HG02840 (cell line): ENCODE results near the gene VPS35L.

Experiments used
- ATAC-seq: cut with Tn5 transposase; IDR thresholded peaks from one replicate; pipeline ENCODE4 v1.9.1; 2021; ENCODE audit warnings: mild to moderate bottlenecking, moderate library complexity, moderate number of reproducible peaks; ENCODE audit not compliant: unreplicated experiment, low FRiP score

VPS35L gene

DNA sequence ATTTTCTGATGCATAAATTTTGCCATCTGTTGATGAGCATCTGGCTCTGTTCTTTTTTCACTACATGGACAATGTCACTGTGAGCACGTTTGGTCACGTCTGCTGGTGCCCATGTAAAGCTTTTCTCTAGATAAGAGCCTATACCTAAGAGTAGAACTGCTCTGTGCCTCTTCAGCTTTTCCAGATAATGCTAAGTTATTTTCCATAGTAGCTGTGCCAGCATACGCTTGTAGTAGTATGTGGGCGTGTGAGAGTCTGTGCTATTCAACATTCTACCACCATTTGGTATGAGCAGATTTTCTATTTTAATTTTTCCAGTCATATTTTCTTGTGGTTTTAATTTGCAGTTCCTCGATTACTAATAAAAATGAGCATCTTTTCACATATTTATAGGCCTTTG is 33.2 kb downstream of the VPS35L start:
- no peak for ATAC-seq

DNA sequence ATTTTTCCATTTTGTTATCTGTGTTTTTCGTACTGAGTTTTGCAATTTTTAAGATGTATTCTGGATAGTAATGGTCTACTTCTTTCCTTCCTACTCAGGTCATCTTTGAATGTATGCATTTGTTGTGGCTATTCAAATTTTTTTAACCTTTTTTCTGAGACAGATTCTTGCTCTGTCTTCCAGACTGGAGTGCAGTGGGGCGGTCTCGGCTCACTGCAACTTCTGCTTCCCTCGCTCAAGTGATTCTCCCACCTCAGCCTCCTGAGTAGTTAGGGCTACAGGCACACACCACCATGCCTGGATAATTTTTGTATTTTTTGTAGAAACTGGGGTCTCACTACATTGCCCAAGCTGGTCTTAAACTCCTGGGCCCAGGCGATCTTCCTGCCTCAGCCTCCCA is 33.6 kb downstream of the VPS35L start:
- ATAC-seq = no peak

DNA sequence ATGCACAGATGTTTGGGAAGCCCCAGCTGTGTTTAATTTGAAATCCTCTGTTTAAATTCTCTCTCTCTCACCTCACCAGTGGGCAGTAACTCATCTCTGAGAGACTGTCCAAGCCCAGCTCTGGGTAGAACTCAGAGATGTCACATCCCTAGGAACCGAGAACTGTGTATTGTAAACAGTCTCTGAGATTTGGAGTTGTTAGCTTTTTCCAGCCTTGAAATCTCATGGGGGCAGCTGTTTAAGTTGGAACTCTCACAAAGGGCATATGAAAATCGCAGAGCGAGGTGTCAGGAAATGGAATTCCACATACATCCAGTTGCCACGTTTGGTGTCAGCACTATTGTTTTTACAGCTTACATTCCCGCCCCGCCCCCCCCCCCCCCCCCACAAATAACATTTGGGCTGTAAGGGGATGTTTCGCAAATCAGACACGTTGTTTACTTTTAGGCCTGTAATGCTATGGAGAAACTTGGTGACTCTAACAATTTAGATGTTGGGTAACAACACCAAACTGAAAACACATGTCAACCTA is 34.3 kb downstream of the VPS35L start:
- no peak for ATAC-seq

DNA sequence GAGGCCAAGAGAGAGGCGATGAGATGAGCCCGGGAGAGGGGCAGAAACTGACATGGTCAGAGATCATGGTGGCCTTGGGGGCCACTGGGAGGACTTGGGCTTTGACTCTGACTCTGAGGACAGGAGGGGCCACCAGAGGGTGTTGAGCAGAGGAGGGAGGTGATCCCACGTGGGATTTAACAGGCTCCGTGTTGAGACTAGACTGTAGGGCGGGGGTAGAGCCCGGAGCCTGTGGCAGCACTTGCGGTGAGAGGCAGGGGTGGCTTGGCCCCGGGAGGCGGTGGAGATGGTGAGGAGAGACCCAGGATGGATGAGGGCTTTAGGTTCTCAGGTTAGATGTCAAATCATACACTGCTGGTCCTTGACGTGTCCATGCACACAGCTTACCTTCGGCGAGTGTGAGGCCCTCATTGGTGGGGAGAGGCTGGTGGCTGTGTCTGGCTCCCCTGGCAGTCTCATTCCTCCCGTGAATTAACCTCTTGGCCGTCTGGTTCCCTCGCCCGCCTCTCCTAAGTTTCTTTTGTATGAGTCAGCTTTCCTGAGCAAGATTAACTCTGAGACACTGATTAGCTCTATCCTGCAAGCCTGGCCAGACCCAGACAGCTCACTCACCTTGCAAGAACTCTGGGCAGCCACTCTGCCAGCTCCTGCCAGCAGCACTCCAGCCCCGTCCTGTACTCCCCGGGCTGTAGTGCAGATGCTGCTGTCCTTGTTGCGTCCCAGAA is 39.7 kb downstream of the VPS35L start:
- no peak for ATAC-seq

DNA sequence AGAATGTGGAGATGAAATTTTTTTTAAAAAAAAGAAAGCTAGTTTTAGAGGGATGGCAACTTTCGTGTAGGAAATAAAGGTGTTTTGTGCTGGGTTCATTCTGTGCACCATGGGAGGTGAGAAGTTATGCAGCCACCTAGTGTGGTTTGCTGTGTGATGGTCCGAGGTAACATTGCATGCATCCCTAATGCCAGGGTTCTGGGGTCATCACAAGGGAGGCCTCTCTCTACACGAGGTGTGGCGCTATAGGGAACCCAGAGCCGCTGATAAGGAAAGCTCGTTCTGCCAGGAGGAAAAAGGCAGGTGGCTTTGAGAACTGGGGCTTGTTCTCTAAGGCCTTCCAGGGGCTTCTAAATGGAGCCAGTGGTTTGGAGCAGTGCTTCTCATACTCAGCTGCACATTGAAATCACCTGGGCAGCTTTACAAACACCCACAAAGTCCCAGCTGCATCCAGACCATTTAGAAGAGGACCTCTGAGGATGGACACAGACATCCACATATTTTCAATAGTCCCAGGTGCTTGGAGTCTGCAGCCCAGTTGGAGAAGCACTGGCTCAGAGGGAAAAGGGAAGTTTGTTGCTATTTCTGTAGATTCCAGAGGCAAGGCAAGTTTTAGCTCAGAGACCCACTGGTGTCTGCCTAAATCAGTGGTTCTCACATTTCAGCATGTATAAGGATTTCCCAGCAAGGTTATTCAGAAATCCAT is 43.5 kb downstream of the VPS35L start:
- no peak for ATAC-seq

DNA sequence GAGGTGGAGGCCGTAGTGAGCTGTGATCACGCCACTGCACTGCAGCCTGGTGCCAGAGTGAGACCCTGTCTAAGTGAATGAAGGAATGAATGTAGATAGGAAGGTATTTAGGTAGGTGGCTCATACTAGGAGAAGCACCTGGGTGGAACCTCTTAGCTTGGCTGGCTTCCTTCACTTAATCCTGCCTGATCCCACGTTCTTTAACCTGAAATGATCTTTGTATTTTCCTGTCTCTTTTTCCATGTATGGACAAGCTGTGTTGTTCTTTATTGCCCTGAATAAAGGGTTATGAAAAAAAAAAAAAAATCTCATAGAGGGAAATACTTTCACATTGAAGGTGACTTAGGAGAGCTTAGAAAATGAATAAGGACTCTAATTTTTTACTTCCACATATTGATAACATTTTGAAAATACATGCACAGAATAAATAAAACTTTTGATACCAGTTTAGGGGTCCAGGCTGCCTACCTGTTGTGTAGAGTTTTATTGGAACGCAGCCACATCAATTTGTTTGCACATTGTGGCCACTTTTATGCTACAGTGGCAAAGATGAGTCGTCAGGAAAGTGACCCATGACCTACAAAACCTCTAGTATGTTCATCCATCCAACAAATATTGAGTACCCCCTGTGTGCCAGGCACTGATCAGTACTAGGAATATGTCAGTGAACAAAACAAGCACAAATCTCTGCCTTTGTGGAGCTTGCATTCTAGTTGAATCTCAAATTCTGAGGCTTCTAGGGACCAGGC is 44.6 kb downstream of the VPS35L start:
- no peak for ATAC-seq

DNA sequence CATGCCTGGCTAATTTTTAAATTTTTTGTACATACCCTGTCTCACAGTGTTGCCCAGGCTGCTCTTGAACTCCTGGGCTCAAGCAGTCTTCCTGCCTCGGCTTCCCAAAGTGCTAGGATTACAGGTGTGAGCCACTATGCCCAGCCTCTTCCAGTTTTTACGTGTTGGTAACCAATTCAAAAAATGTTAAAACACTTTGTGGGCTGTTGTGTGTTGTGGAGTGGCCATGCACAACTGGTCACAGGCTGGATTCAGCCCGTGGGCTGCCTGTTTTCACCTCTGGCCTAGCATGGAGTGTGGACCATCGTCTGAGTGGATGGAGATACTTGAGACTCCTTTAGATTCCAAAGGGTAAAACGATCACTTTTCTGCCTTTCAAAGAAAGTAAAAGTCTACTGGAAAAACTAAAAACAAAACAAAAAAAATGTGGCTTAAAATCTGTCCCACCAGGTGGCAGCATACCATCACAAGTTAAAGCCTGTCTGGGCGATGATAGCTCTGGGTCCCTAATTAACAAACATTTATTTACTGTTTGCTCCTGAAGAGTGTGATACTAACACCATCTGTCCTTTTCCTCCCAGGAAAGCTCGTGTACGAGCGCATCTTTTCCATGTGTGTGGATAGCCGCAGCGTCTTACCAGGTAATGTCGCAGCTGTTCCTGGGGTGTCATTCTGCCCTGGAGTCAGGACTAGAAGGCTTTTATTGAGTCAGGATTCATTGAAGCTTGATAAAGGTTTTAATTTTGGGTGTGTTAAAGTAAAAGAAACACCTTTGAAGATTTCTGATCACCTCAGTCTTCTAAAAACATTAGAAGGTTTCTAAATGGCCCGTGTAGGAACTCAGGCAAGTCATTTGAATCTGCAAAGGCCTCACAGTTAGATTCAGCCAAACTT is 45.8 kb downstream of the VPS35L start:
- ATAC-seq = no peak

DNA sequence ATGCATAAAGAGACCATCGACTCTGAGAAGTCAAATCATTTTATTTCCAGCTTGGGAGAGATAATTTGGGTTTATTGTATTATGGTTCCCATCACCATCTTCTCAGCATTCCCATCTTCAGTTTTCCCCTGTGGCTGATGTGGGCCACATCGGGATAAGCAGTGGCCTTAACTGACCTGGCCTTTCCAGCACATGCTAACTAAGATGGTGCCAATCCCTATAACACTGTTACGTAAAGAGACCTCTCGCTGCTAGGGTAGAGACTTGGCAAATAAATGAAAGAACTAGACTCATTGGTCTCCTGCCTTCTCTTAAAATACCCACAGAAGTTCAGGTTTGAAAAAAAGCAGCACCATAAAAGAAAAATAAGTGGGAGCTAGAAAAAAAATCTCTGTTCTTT is 49.4 kb downstream of the VPS35L start:
- ATAC-seq = no peak

DNA sequence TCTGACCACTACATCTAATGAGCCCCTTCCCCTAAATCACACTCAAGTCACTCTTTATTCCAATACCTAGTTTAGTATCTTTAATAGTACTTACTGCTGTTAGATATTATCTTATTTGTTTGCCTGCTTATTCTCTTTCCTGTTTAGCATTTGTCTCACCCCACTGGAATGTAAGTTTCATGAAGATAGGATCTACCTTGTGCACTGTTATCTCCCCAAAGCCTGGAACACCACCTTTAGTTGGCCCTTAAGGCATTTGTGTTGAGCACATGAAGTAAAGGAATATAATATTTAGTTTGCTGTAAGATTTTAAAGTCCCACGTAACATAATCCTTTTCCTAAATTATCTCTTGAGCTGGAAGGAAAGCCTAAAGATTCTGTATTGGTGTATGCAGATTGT is 50.2 kb downstream of the VPS35L start:
- ATAC-seq = no peak

DNA sequence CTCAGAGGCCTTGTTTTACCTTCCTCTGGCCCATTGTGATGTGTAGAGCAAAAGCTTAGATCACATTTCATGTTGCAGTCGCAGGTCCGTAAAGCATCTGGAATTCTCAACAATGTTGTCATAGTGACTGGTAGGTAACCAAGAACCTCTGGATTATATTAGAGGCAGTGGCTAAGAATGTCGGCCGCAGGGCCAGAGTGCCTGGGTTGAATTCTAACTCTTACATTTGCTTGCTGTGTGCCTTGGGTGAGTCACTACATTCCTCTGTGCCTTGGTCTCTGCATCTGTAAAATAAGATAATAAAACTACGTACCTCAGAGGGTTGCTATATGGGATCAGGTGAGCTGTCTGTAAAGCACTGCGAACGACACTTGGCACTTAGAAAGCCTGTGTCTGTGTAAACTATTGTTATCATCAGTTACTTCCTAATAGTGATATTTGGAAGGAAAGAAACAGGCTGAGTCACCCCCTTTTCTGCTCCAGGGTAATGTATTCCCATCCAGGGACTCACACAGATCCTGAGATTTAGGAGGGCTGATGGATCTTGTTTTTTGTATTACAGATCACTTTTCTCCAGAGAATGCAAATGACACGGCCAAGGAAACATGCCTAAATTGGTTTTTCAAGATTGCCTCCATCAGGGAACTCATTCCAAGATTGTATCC is 52.2 kb downstream of the VPS35L start:
- no peak for ATAC-seq

DNA sequence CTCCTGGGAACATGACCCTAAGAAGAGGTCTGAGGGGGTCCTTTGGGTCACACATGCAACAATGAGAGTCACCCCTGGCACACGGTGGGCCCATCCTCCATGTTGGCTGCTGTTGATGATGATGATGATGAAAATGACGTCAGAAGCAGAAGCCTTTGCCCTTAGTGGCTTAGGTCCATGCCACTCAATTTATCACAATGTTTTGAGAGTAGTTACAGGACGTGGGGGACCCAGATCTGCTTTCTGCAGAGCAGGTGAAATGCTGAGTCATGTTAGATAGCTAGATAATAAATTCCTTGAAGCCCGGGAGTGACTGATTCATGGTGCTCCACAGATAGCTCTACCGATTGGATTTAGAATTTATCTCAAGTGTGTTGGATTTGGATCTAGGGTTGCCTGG is 53.9 kb downstream of the VPS35L start:
- no peak for ATAC-seq

DNA sequence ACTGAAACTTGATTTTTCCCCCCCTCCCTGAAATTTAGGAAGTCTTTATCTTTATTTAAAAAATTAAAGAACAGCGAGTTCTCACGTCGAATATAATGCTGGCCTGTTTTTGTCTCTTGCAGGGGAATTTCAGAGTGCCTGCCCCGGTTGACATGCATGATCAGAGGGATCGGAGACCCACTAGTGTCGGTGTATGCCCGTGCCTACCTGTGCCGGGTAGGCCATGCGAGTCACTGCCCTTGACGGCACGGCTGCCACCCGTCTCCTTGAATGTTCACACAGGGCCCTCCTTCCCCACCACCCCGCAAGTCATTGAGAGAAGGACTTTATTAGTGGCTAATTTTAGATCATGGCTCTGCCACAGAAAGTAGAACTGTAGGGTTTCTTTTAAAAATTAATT is 54.7 kb downstream of the VPS35L start:
- ATAC-seq = no peak

DNA sequence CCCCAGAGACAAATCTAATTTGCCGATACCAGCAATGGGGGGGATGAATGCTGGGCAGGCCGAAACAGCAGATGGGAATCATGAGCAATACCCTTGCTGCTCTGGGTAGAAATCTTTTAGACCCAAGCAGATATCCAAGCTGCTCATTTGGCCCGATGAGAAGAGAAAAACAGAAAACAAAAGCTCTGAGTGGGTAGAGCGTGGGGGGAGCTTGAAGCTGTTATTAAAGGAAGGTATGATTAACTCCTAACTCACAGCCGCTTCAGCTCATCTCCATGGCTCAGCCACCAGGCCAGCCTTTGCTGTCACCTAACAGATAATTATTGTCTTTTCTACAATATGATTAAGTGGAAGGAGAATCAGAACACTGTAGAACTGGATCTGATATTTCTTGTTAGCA is 58.3 kb downstream of the VPS35L start:
- ATAC-seq = no peak

DNA sequence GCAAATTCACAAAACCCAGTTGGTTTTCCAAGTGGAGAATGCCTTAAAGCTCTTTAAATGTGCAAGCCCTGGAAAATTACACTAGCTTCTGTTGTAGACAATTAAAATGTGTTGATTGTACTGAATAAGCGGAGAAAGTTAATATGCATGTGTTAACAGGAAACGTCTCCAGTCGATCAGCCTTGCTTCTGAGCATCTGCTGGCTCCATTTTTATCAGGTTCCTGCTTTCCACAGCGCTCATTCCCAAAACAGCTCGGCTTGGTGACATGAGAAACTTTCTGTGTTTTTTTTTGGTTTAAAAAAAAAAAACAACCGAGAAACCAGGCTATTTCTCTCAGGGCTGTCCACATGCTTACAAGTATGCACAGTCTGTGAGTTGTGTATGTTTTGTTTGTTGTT is 60.7 kb downstream of the VPS35L start:
- ATAC-seq = no peak

DNA sequence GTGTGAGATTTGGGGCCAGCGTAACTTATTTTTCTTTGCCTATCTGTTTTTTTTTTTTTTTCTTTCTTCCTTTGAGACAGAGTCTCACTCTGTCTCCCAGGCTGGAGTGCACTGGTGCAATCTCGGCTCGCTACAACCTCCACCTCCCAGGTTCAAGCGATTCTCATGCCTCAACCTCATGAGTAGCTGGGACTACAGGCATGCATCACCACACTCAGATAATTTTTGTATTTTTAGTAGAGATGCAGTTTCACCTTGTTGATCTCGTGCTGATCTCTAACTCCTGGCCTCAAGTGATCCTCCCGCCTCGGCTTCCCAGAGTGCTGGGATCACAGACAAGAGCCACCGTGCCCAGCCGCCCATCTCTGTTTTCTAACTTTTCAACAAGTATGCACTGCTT is 63.4 kb downstream of the VPS35L start:
- ATAC-seq = no peak

DNA sequence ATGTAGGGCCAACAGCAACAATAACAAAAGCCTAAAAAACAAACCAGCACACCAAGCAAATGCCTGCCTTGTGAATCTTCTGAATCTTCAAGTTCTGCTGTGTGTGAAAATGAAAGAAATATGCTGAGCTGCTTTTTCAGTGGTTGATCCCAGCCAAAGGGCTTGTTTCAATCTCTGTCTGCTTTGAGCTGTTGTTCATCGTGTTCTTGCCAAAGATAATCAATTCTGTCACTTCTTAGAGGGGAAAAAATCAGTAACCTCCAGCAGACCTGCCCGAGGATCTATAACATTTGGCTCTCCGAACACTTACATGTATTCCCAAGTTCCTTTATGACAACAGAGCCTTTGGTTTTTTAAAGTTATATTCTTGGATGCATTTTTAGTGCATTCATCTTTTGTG is 65.9 kb downstream of the VPS35L start:
- no peak for ATAC-seq

DNA sequence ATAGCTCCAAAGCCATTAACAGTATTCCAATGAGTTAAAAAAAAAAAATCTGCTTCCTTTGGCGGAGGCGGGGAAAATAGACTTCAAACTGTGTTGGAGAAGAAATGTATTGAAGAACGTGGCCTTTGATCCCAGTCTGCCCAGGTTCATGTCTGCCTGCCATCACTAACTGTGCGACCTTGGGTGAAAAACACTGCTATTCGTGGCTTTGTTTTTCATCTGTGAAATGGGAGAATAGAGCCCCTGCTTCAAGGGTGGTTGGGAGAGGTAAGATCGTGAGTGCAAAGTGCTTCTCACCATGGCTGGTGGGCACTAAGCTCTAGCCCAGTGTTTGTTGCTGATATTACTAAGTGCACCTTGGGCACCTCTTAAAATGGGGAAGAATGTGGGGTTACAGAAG is 69.5 kb downstream of the VPS35L start:
- ATAC-seq = no peak

DNA sequence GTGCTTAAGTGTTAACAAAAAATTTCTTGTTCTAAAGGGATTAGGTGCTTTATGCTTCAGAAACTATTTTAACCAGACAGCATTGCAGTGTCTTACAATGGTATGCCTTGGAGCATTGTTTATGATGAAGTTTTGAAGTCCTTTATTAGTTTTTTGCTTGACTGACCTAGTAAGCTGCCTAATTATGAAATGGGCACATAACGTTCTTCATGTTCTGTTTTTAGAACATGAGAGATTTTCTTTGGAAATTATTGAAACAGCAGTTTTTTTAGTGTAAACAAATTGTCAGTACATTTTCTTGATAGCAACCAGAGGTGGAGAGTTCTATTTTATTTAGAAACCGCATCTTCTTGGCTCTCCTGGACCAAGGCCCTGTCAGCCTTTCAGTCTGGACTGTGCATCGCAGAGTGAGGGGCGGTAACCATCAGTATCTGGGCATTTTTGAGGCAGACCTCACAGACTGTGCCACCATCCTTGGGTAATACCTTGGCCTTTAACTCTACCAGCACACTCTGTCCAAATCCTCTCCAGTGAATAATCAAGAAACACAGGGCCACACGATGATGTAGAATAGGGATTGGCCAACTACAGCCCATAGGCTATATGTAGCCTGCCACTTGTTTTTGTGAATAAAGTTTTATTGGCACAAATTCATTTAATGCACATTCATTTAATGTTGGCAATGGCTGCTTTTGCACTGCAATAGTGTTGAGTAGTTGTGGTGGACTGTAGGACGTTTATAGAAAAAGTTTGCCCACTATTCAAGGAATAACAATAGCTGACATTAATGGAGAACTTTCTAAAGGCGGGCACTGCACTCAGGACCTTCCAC is 81.1 kb downstream of the VPS35L start:
- ATAC-seq = no peak

DNA sequence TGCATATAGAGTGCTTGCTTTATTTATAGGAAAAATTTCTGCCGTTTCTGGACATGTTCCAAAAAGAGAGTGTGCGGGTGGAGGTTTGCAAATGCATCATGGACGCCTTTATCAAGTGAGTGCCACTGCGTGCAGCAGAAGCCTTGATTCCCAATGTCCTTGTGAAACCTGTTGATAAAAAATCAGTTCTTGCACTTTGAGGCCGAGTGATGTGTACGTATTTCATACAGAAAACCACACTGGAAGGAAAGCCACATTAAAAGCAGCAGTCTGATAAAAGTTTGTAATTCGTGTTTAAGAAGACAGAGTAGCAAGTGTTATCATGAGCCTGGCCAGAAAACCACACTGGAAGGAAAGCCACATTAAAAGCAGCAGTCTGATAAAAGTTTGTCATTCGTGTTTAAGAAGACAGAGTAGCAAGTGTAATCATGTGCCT is 84.5 kb downstream of the VPS35L start:
- ATAC-seq = no peak
